MM.1S (cell line): ENCODE results near the gene ITGA4.

ENCODE experiments used
- DNase-seq: peaks from one replicate; pipeline ENCODE4 v3.0.0-alpha.2; 2015
- H2AFZ ChIP-seq: fragments of 300-600 bp; sonication (generic); 2 replicates; pipeline ENCODE4 v1.6.0; 2016; ENCODE audit warnings: antibody characterized with exemption, low read length
- H3F3A ChIP-seq: fragments of 300-600 bp; sonication (generic); 2 replicates; pipeline ENCODE4 v1.6.1; 2016; ENCODE audit warnings: mild to moderate bottlenecking, antibody characterized with exemption, low read length, moderate library complexity, mixed read lengths; ENCODE audit not compliant: insufficient read depth
- H3K27ac ChIP-seq: fragments of 300-600 bp; sonication (generic); 2 replicates; pipeline ENCODE4 v1.5.1; 2016; ENCODE audit warnings: mild to moderate bottlenecking, low read length
- H3K27me3 ChIP-seq: fragments of 300-600 bp; sonication (generic); replicated peaks from 2 replicates; pipeline ENCODE4 v1.6.0; 2016; ENCODE audit warnings: low read length; ENCODE audit not compliant: insufficient read depth
- H3K36me3 ChIP-seq: fragments of 300-600 bp; sonication (generic); replicated peaks from 2 replicates; pipeline ENCODE4 v1.6.1; 2016; ENCODE audit warnings: mild to moderate bottlenecking, low read length, mixed read lengths; ENCODE audit not compliant: insufficient read depth
- H3K4me1 ChIP-seq: fragments of 300-600 bp; sonication (generic); 2 replicates; pipeline ENCODE4 v1.6.1; 2016; ENCODE audit warnings: low read length, mixed read lengths
- H3K4me2 ChIP-seq: fragments of 300-600 bp; sonication (generic); 2 replicates; pipeline ENCODE4 v1.6.0; 2016; ENCODE audit warnings: low read depth, low read length
- H3K4me3 ChIP-seq: fragments of 300-600 bp; sonication (generic); 2 replicates; pipeline ENCODE4 v1.5.1; 2016; ENCODE audit warnings: low read length, mixed read lengths
- H3K79me2 ChIP-seq: fragments of 300-600 bp; sonication (generic); 2 replicates; pipeline ENCODE4 v1.6.1; 2016; ENCODE audit warnings: mixed run types, low read length, mixed read lengths
- H3K9ac ChIP-seq: fragments of 300-600 bp; sonication (generic); 2 replicates; pipeline ENCODE4 v1.6.1; 2016; ENCODE audit warnings: low read length, mixed read lengths
- H3K9me2 ChIP-seq: fragments of 300-600 bp; sonication (generic); replicated peaks from 2 replicates; pipeline ENCODE4 v1.6.1; 2016; ENCODE audit warnings: mild to moderate bottlenecking, low read length, mixed read lengths; ENCODE audit not compliant: insufficient read depth
- H3K9me3 ChIP-seq: fragments of 300-600 bp; sonication (generic); replicated peaks from 2 replicates; pipeline ENCODE4 v1.6.1; 2016; ENCODE audit warnings: mild to moderate bottlenecking, low read length, mixed read lengths; ENCODE audit not compliant: insufficient read depth
- H4K20me1 ChIP-seq: fragments of 300-600 bp; sonication (generic); 2 replicates; pipeline ENCODE4 v1.6.1; 2016; ENCODE audit warnings: mild to moderate bottlenecking, low read length, moderate library complexity, mixed read lengths; ENCODE audit not compliant: insufficient read depth
- EZH2 ChIP-seq: fragments of 300-600 bp; sonication (generic); optimal IDR thresholded peaks from 2 replicates; pipeline ENCODE3; 2017; ENCODE audit warnings: low read depth, mild to moderate bottlenecking, antibody characterized with exemption, low read length, mixed read lengths
- EZH2phosphoT487 ChIP-seq: fragments of 300-600 bp; sonication (generic); IDR thresholded peaks from 2 replicates; pipeline ENCODE4 v1.6.1; 2018; ENCODE audit warnings: antibody characterized with exemption, low read length
- TF ChIP-seq, protein P1 (sequence below): fragments of 300-600 bp; sonication (generic); IDR thresholded peaks from 2 replicates; pipeline ENCODE4 v1.5.1; 2016; ENCODE audit warnings: antibody characterized with exemption, low read length, mixed read lengths

The ITGA4 gene

DNA sequence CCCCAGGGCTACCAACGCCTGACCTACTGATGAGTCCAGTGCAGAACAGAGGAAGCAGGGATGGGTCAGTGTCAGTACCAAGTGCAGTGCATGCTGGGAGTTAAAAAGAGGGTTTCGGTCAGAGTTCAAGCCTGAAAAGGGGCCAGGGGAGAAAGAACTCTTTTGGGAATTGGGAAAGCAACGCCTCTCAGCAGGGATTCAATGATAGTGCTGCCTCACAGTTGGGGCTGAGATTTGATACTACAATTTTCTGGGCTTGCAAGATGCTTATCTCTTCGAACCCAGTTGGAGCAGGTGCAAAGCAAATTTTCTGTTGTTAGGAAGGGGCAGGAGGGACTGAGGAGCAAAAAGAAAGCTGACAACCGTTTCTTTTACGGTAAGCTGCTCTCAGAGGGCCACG, 117.1 kb downstream of the ITGA4 start:
- Histone ChIP-seq H3K27me3 (no peaks in the 10 kb centered on the region), H3K4me1 (peaks cover 5% of the 10 kb centered on the region; the same call in 1 of the 2 replicates), H3K4me3 (no peak overlapping the region), H3K79me2 (no peaks in the 10 kb centered on the region), H3K9ac (no peak overlapping the region), H3F3A (no peaks in the 10 kb centered on the region), H4K20me1 (no peaks in the 10 kb centered on the region), H3K9me3 (no peaks in the 10 kb centered on the region), H3K27ac (no peak overlapping the region), H3K4me2 (no peak overlapping the region), H3K36me3 (no peaks in the 10 kb centered on the region), H3K9me2 (no peaks in the 10 kb centered on the region), H2AFZ (no peak overlapping the region)
- no peak for TF ChIP-seq EZH2phosphoT487
- no peak for TF ChIP-seq EZH2
- TF ChIP-seq, protein P1, sequence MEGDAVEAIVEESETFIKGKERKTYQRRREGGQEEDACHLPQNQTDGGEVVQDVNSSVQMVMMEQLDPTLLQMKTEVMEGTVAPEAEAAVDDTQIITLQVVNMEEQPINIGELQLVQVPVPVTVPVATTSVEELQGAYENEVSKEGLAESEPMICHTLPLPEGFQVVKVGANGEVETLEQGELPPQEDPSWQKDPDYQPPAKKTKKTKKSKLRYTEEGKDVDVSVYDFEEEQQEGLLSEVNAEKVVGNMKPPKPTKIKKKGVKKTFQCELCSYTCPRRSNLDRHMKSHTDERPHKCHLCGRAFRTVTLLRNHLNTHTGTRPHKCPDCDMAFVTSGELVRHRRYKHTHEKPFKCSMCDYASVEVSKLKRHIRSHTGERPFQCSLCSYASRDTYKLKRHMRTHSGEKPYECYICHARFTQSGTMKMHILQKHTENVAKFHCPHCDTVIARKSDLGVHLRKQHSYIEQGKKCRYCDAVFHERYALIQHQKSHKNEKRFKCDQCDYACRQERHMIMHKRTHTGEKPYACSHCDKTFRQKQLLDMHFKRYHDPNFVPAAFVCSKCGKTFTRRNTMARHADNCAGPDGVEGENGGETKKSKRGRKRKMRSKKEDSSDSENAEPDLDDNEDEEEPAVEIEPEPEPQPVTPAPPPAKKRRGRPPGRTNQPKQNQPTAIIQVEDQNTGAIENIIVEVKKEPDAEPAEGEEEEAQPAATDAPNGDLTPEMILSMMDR = no peak
- DNase-seq = no peak

DNA sequence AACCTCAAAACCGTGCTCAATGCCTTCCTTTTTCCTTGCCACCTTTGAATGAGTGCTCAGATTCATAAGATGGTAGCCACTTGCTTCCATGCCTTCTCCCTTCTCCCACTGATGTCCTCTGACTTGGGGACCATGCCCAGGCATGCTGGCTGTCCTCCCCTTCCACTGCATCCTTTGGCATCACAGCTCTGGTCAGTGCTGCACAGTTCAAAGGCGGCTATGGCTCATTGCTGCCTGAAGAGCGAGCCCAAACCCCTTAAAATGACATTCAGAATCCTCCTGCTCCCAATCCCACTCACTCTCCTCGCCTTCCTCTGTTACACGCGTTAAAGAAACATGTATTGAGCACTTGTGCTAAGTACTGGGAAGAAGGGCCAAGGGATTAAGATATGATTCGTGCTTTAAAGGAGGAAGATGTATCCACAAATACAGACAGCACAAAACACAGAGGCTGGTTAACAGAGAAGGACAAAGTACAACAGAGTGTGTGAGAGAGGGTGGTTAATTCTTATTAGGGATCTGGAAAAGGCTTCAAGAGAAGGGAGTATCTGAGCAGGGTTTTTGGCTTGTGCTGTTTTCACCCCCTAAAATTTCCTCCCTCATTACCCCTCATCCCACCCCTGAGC, 118.0 kb downstream of the ITGA4 start:
- Histone ChIP-seq H4K20me1 (no peaks in the 10 kb centered on the region), H3K9ac (no peak overlapping the region), H3K27ac (no peak overlapping the region), H3K27me3 (no peaks in the 10 kb centered on the region), H3K9me2 (no peaks in the 10 kb centered on the region), H2AFZ (no peak overlapping the region), H3K9me3 (no peaks in the 10 kb centered on the region), H3K79me2 (no peaks in the 10 kb centered on the region), H3K4me1 (peaks cover 7% of the 10 kb centered on the region), H3K4me2 (no peak overlapping the region), H3K4me3 (no peak overlapping the region), H3K36me3 (no peaks in the 10 kb centered on the region), H3F3A (no peaks in the 10 kb centered on the region)
- DNase-seq = no peak
- TF ChIP-seq EZH2phosphoT487 (no peak), EZH2 (no peak)
- TF ChIP-seq, protein P1 = no peak

DNA sequence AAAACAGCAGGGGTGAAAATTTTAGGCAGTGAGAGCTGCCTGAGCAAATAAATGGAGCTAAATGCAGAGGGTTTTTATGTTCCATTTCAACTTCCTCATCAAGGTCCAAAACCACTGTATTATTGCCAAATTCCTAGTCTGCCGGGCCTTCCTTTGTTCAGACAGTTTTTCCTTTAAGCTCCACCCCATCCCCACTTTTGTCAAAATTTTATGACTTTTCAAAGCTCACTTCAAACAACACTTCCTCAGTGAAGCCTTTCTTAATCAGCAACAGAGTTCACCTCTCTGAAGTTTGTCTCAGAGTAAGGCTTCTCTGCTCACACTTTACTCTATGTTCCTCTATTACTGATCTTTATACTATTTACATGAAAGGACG, 118.5 kb downstream of the ITGA4 start:
- peaks cover 12% of the 10 kb centered on the region for H3K4me1 ChIP-seq
- no peak overlapping the region for H3K27ac ChIP-seq
- DNase-seq = no peak
- H3F3A ChIP-seq = peaks cover 4% of the 10 kb centered on the region; the same call in 1 of the 2 replicates
- no peaks in the 10 kb centered on the region for H3K9me2 ChIP-seq
- H2AFZ ChIP-seq = no peak overlapping the region
- H4K20me1 ChIP-seq = no peaks in the 10 kb centered on the region
- no peak overlapping the region for H3K4me3 ChIP-seq
- no peaks in the 10 kb centered on the region for H3K36me3 ChIP-seq
- H3K9me3 ChIP-seq = no peaks in the 10 kb centered on the region
- H3K4me2 ChIP-seq = no peak overlapping the region
- TF ChIP-seq EZH2phosphoT487 (no peak), EZH2 (no peak)
- TF ChIP-seq, protein P1 = no peak
- no peaks in the 10 kb centered on the region for H3K27me3 ChIP-seq
- H3K9ac ChIP-seq = no peak overlapping the region
- H3K79me2 ChIP-seq = no peaks in the 10 kb centered on the region
